ENCODE measurements around the gene GLP1R. TPM values are rescaled to one million over a fixed set of nuclear protein-coding genes. Genes with fewer than 3 reads are reported as not detected.

Gene GLP1R
- total and polyA plus RNA-seq, 2 donors (not counting 1 experiment from before 2014, with no cell fraction given), result not detected

DNA sequence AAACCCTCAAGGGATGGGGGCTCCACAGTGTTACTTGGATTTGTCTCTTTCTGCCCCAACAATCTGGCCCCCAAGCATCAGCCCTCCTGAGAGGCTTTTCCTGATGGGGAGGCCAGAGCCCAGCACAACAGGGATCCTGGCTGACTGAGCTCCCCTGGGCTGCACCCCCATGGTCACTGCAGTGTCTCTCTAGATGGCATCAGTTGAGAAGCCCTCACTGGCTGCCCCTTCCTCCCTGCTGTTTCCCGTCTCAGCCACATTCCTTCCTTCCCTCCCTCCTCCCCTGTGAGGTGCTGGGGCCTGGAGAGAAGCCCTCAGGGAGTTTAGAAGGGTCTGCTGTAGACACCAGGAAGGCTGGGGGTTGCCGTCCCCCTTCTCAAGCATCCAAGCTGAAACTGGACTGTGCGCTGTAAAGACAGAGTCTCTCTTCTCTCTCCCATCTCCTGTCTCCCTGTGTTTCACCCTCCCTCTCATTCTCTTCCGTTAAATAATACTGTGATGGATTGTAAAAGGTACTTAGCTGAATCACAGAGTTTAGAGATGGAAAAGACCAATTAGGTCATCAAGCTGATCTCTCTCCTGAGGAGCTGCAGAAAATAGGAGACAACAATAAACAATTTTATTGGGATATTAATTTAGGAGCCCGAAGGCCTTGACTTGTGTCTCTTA lies 36.7 kb downstream of the GLP1R start:
- POLR2A ChIA-PET, result no interaction called here
- H3K27me3 Mint-ChIP-seq, result peaks cover 59% of the 10 kb centered on the region
- H3K27ac Mint-ChIP-seq, result no peak overlapping the region
- Histone ChIP-seq H3K27ac (ENCODE audit: low read length in 2 of 2) (no peak overlapping the region), H3K27me3 (replicated peaks in 1 of 4; ENCODE audit: control extremely low read depth in 1 of 4, control insufficient read depth in 3 of 4, insufficient read depth in 4 of 4, low read length in 3 of 4) (peaks cover 0 to 38% (median 6%) of the 10 kb centered on the region in 4 experiments), H3K79me2 (ENCODE audit: control insufficient read depth, insufficient read depth, low read length) (no peaks in the 10 kb centered on the region), H3K4me2 (replicated peaks; ENCODE audit: low read depth, low read length, poor library complexity, severe bottlenecking) (no peak overlapping the region), H2AFZ (ENCODE audit: insufficient read depth, low read depth, low read length, poor library complexity, severe bottlenecking) (no peak overlapping the region), H3K4me3 (ENCODE audit: control extremely low read depth in 1 of 5, extremely low read depth in 1 of 5, insufficient read depth in 1 of 5, low read depth in 2 of 5, low read length in 4 of 5) (no peak overlapping the region), H3K4me1 (ENCODE audit: control insufficient read depth in 2 of 2, insufficient read depth in 2 of 2, low read length in 2 of 2) (no peaks in the 10 kb centered on the region), H3K36me3 (replicated peaks in 1 of 2; ENCODE audit: control extremely low read depth in 1 of 2, control insufficient read depth in 1 of 2, extremely low read depth in 1 of 2, insufficient read depth in 2 of 2, low read length in 1 of 2) (no peaks in the 10 kb centered on the region), H4K20me1 (ENCODE audit: control insufficient read depth, insufficient read depth, low read length, poor library complexity, severe bottlenecking) (no peaks in the 10 kb centered on the region), H3K9ac (ENCODE audit: low read length) (no peak overlapping the region), H3K9me3 (ENCODE audit: control extremely low read depth in 1 of 3, control insufficient read depth in 2 of 3, insufficient read depth in 1 of 3, low read length in 2 of 3) (no peaks in the 10 kb centered on the region)
- H3K4me1 Mint-ChIP-seq, result no peaks in the 10 kb centered on the region
- no peak overlapping the region for H3K4me3 Mint-ChIP-seq
- TF ChIP-seq EZH2 (IDR thresholded peaks at IDR 0.05; ENCODE audit: borderline replicate concordance, insufficient read depth, low read depth, low read length, poor library complexity, severe bottlenecking), result no peak
- TF ChIP-seq, protein P1, sequence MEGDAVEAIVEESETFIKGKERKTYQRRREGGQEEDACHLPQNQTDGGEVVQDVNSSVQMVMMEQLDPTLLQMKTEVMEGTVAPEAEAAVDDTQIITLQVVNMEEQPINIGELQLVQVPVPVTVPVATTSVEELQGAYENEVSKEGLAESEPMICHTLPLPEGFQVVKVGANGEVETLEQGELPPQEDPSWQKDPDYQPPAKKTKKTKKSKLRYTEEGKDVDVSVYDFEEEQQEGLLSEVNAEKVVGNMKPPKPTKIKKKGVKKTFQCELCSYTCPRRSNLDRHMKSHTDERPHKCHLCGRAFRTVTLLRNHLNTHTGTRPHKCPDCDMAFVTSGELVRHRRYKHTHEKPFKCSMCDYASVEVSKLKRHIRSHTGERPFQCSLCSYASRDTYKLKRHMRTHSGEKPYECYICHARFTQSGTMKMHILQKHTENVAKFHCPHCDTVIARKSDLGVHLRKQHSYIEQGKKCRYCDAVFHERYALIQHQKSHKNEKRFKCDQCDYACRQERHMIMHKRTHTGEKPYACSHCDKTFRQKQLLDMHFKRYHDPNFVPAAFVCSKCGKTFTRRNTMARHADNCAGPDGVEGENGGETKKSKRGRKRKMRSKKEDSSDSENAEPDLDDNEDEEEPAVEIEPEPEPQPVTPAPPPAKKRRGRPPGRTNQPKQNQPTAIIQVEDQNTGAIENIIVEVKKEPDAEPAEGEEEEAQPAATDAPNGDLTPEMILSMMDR (IDR thresholded peaks at IDR 0.05), result no peak
- DNase-seq (no peak), ATAC-seq (ENCODE audit: low read depth) (no peak)
- no peaks in the 10 kb centered on the region for H3K9me3 Mint-ChIP-seq (ENCODE audit: insufficient read depth)
- WGBS (ENCODE audit: insufficient coverage), result no CpG with 5 or more reads among the region's 5 CpGs
- intact Hi-C loops (cut with micrococcal nuclease), result no loop called here
- CTCF ChIA-PET, result no interaction called here

DNA sequence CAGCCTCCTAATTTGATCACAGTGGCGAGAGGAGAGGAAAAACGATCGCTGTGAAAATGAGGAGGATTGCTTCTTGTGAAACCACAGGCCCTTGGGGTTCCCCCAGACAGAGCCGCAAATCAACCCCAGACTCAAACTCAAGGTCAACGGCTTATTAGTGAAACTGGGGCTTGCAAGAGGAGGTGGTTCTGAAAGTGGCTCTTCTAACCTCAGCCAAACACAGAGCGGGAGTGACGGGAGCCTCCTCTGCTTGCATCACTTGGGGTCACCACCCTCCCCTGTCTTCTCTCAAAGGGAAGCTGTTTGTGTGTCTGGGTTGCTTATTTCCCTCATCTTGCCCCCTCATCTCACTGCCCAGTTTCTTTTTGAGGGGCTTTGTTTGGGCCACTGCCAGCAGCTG lies 37.7 kb downstream of the GLP1R start:
- no peak overlapping the region for H3K4me3 ChIP-seq (ENCODE audit: control extremely low read depth in 1 of 5, extremely low read depth in 1 of 5, insufficient read depth in 1 of 5, low read depth in 2 of 5, low read length in 4 of 5)
- Mint-ChIP-seq H3K4me3 (no peak overlapping the region), H3K27me3 (peaks cover 70% of the 10 kb centered on the region), H3K4me1 (no peaks in the 10 kb centered on the region), H3K9me3 (ENCODE audit: insufficient read depth) (no peaks in the 10 kb centered on the region), H3K27ac (no peak overlapping the region)
- ATAC-seq (ENCODE audit: low read depth) (no peak), DNase-seq (no peak)
- no CpG with 5 or more reads among the region's 7 CpGs for WGBS (ENCODE audit: insufficient coverage)
- H3K36me3 ChIP-seq (replicated peaks in 1 of 2; ENCODE audit: control extremely low read depth in 1 of 2, control insufficient read depth in 1 of 2, extremely low read depth in 1 of 2, insufficient read depth in 2 of 2, low read length in 1 of 2), result no peaks in the 10 kb centered on the region
- intact Hi-C loops (cut with micrococcal nuclease), result no loop called here
- no peaks in the 10 kb centered on the region for H3K9me3 ChIP-seq (ENCODE audit: control extremely low read depth in 1 of 3, control insufficient read depth in 2 of 3, insufficient read depth in 1 of 3, low read length in 2 of 3)
- H4K20me1 ChIP-seq (ENCODE audit: control insufficient read depth, insufficient read depth, low read length, poor library complexity, severe bottlenecking), result no peaks in the 10 kb centered on the region
- TF ChIP-seq EZH2 (IDR thresholded peaks at IDR 0.05; ENCODE audit: borderline replicate concordance, insufficient read depth, low read depth, low read length, poor library complexity, severe bottlenecking), result no peak
- TF ChIP-seq, protein P1 (IDR thresholded peaks at IDR 0.05), result no peak
- H3K79me2 ChIP-seq (ENCODE audit: control insufficient read depth, insufficient read depth, low read length), result no peaks in the 10 kb centered on the region
- CTCF ChIA-PET, result no interaction called here
- POLR2A ChIA-PET, result no interaction called here
- peaks cover 0 to 44% (median 7%) of the 10 kb centered on the region in 4 experiments for H3K27me3 ChIP-seq (replicated peaks in 1 of 4; ENCODE audit: control extremely low read depth in 1 of 4, control insufficient read depth in 3 of 4, insufficient read depth in 4 of 4, low read length in 3 of 4)
- no peak overlapping the region for H3K9ac ChIP-seq (ENCODE audit: low read length)
- H3K4me1 ChIP-seq (ENCODE audit: control insufficient read depth in 2 of 2, insufficient read depth in 2 of 2, low read length in 2 of 2), result no peaks in the 10 kb centered on the region
- H2AFZ ChIP-seq (ENCODE audit: insufficient read depth, low read depth, low read length, poor library complexity, severe bottlenecking), result no peak overlapping the region
- H3K27ac ChIP-seq (ENCODE audit: low read length in 2 of 2), result no peak overlapping the region
- no peak overlapping the region for H3K4me2 ChIP-seq (replicated peaks; ENCODE audit: low read depth, low read length, poor library complexity, severe bottlenecking)

All from B cell (primary cell).